ENCODE data around the gene HEMGN. TPM values are rescaled to one million over a fixed set of nuclear protein-coding genes. Genes with fewer than 3 reads are reported as not detected.

HEMGN gene
- total and polyA plus RNA-seq, 2 of the 4 experiments (the other 2 are of a cell fraction), result not detected

- Histone ChIP-seq H3K14ac (replicated peaks; ENCODE audit: low read depth, low read length) (no peak overlapping the region), H4K91ac (ENCODE audit: insufficient read depth, low read depth, low read length) (no peak overlapping the region), H3K18ac (ENCODE audit: low read depth, low read length) (no peak overlapping the region), H3K9ac (ENCODE audit: low read depth, low read length) (no peak overlapping the region), H4K8ac (ENCODE audit: low read depth in 2 of 2, low read length in 2 of 2) (no peak overlapping the region), H3K27ac (ENCODE audit: insufficient read depth, low read length) (no peak overlapping the region), H3K4me1 (ENCODE audit: control insufficient read depth, insufficient read depth, low read length) (no peaks in the 10 kb centered on the region), H3K9me1 (ENCODE audit: insufficient read depth, low read length) (peaks cover 5% of the 10 kb centered on the region; the same call in 1 of the 2 replicates), H3K27me3 (ENCODE audit: control insufficient read depth, insufficient read depth, low read length) (no peaks in the 10 kb centered on the region), H4K5ac (ENCODE audit: low read depth, low read length) (no peak overlapping the region), H2BK120ac (ENCODE audit: low read depth, low read length) (no peak overlapping the region), H2AK9ac (replicated peaks; ENCODE audit: low read depth, low read length, poor library complexity) (no peak overlapping the region), H3K56ac (ENCODE audit: extremely low read depth, insufficient read depth, low read length) (no peak overlapping the region), H3K4ac (ENCODE audit: low read depth, low read length) (no peak overlapping the region), H3K4me2 (ENCODE audit: low read depth, low read length) (no peak overlapping the region), H2BK15ac (ENCODE audit: low read depth, low read length) (no peak overlapping the region), H3K79me1 (ENCODE audit: low read depth in 1 of 2, low read length in 2 of 2) (peaks cover 14 to 20% of the 10 kb centered on the region in 2 experiments; a peak in 3 of 4 replicates), H2AK5ac (ENCODE audit: low read depth, low read length) (no peak overlapping the region), H3K9me3 (ENCODE audit: control insufficient read depth, insufficient read depth, low read length) (no peaks in the 10 kb centered on the region), H3K36me3 (ENCODE audit: control insufficient read depth, insufficient read depth, low read length) (peaks cover 8% of the 10 kb centered on the region), H2BK20ac (ENCODE audit: low read depth, low read length) (no peak overlapping the region), H3K23ac (ENCODE audit: low read depth, low read length) (no peak overlapping the region), H2AFZ (replicated peaks; ENCODE audit: low read length, poor library complexity) (no peak overlapping the region), H2BK5ac (ENCODE audit: low read depth, low read length, poor library complexity, severe bottlenecking) (no peak overlapping the region), H3K4me3 (ENCODE audit: insufficient read depth, low read depth, low read length) (no peak overlapping the region), H4K20me1 (ENCODE audit: insufficient read depth, low read length) (0 out of 2 replicates have a peak, but pooled peaks cover 3% of the 10 kb centered on the region)
- TF ChIP-seq BHLHE40 (IDR thresholded peaks at IDR 0.05; ENCODE audit: low read depth, low read length) (no peak), POLR2A (IDR thresholded peaks at IDR 0.05; ENCODE audit: low read depth, low read length) (no peak), CEBPB (IDR thresholded peaks at IDR 0.05; ENCODE audit: low read depth, low read length) (no peak), RAD21 (IDR thresholded peaks at IDR 0.05; ENCODE audit: low read length) (no peak), RCOR1 (IDR thresholded peaks at IDR 0.05; ENCODE audit: insufficient replicate concordance, low read length) (no peak), CHD1 (IDR thresholded peaks at IDR 0.05; ENCODE audit: low read depth, low read length) (no peak), RFX5 (IDR thresholded peaks at IDR 0.05; ENCODE audit: low read depth, low read length) (no peak), FOS (IDR thresholded peaks at IDR 0.05; ENCODE audit: low read depth, low read length) (no peak), MAFK (IDR thresholded peaks at IDR 0.05; ENCODE audit: low read depth, low read length) (no peak), NFE2L2 (IDR thresholded peaks at IDR 0.05; ENCODE audit: low read depth, low read length) (no peak), MXI1 (IDR thresholded peaks at IDR 0.05; ENCODE audit: borderline replicate concordance, low read depth, low read length) (no peak), SMC3 (IDR thresholded peaks at IDR 0.05; ENCODE audit: low read depth, low read length) (no peak), ELK1 (IDR thresholded peaks at IDR 0.05; ENCODE audit: borderline replicate concordance, low read depth, low read length) (no peak), MAZ (IDR thresholded peaks at IDR 0.05; ENCODE audit: borderline replicate concordance, low read depth, low read length) (no peak)
- TF ChIP-seq, protein P1, sequence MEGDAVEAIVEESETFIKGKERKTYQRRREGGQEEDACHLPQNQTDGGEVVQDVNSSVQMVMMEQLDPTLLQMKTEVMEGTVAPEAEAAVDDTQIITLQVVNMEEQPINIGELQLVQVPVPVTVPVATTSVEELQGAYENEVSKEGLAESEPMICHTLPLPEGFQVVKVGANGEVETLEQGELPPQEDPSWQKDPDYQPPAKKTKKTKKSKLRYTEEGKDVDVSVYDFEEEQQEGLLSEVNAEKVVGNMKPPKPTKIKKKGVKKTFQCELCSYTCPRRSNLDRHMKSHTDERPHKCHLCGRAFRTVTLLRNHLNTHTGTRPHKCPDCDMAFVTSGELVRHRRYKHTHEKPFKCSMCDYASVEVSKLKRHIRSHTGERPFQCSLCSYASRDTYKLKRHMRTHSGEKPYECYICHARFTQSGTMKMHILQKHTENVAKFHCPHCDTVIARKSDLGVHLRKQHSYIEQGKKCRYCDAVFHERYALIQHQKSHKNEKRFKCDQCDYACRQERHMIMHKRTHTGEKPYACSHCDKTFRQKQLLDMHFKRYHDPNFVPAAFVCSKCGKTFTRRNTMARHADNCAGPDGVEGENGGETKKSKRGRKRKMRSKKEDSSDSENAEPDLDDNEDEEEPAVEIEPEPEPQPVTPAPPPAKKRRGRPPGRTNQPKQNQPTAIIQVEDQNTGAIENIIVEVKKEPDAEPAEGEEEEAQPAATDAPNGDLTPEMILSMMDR (conservative IDR thresholded peaks at IDR 0.05; ENCODE audit: low read depth, low read length), result no peak
- TF ChIP-seq, protein P2, sequence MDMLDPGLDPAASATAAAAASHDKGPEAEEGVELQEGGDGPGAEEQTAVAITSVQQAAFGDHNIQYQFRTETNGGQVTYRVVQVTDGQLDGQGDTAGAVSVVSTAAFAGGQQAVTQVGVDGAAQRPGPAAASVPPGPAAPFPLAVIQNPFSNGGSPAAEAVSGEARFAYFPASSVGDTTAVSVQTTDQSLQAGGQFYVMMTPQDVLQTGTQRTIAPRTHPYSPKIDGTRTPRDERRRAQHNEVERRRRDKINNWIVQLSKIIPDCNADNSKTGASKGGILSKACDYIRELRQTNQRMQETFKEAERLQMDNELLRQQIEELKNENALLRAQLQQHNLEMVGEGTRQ (IDR thresholded peaks at IDR 0.05; ENCODE audit: low read depth, low read length), result no peak
- ATAC-seq (ENCODE audit: low read depth) (no peak), DNase-seq (no peak)
- no CpG with 5 or more reads among the region's 9 CpGs for WGBS, 2 experiments (ENCODE audit: extremely low coverage in 2 of 2, insufficient read length in 1 of 2)
- CTCF ChIA-PET, result no interaction called here
- dilution Hi-C loops (cut with HindIII; ENCODE audit: low sequenced_read_pairs, unreplicated experiment), result no loop called here
- POLR2A ChIA-PET (ENCODE audit: unreplicated experiment), result no interaction called here
- in situ Hi-C loops (cut with MboI; ENCODE audit: low sequenced_read_pairs), result loop anchor here (5.0 kb wide), 1 partner anchor 192 kb away; no protein-coding TSS in a partner anchor
- BruUV-seq (replicated peaks), result no TSS peak
- intact Hi-C loops (cut with micrococcal nuclease), result no loop called here
Measured at GRCh38 chr9:97904725-97905124, 33.2 kb downstream of the HEMGN start.
